Liver (tissue), 9 donors: ENCODE measurements around the gene TRIM65. TPM values are rescaled to one million over a fixed set of nuclear protein-coding genes. Genes with fewer than 3 reads are reported as not detected.

Experiments used
- DNase-seq: peaks from one replicate; pipeline ENCODE4 v3.0.0-alpha.2; 2017; ENCODE audit warnings: low spot score
- H3K27ac ChIP-seq, 2 donors: one replicate each; pipeline ENCODE4 v1.7.0; 2013; ENCODE audit warnings: inconsistent platforms in 2 of 2, low read length in 2 of 2, control low read depth in 1 of 2, low read depth in 1 of 2, mild to moderate bottlenecking in 1 of 2
- H3K27me3 ChIP-seq, 4 donors: one replicate each; pipeline versions ENCODE4 v1.6.1 to v1.7.0; 2013; ENCODE audit warnings: low read length in 3 of 4, inconsistent platforms in 1 of 4, mild to moderate bottlenecking in 1 of 4, moderate library complexity in 1 of 4; ENCODE audit not compliant: control insufficient read depth in 4 of 4, insufficient read depth in 4 of 4
- H3K36me3 ChIP-seq, 4 donors: one replicate each; pipeline versions ENCODE4 v1.6.1 to v1.7.0; 2013; ENCODE audit warnings: low read length in 3 of 4, mild to moderate bottlenecking in 3 of 4, low read depth in 1 of 4, moderate library complexity in 1 of 4; ENCODE audit not compliant: control insufficient read depth in 4 of 4, insufficient read depth in 3 of 4
- H3K4me1 ChIP-seq, 4 donors: one replicate each; pipeline versions ENCODE4 v1.6.1 to v1.7.0; 2013; ENCODE audit warnings: low read length in 3 of 4, mild to moderate bottlenecking in 3 of 4, moderate library complexity in 1 of 4; ENCODE audit not compliant: control insufficient read depth in 4 of 4, insufficient read depth in 4 of 4
- H3K4me3 ChIP-seq, 3 donors: one replicate each; pipeline versions ENCODE4 v1.6.1 to v1.7.0; 2013; ENCODE audit warnings: low read length in 3 of 3, control low read depth in 1 of 3, low read depth in 1 of 3, mild to moderate bottlenecking in 1 of 3
- H3K9ac ChIP-seq, 2 donors: one replicate each; pipeline ENCODE4 v1.7.0; 2013; ENCODE audit warnings: low read length in 2 of 2, mild to moderate bottlenecking in 2 of 2, moderate library complexity in 2 of 2, control low read depth in 1 of 2, low read depth in 1 of 2
- H3K9me3 ChIP-seq, 4 donors: one replicate each; pipeline versions ENCODE4 v1.6.1 to v1.7.0; 2013; ENCODE audit warnings: low read length in 3 of 4; ENCODE audit not compliant: control insufficient read depth in 4 of 4
- EGR1 ChIP-seq, 2 donors: IDR thresholded peaks; 2 replicates each; pipeline ENCODE4 v1.6.1; 2016 to 2018; ENCODE audit warnings: antibody characterized with exemption in 2 of 2, low read depth in 2 of 2
- HNF4G ChIP-seq: IDR thresholded peaks from 2 replicates; pipeline ENCODE4 v1.6.1; 2016; ENCODE audit warnings: antibody characterized with exemption
- JUND ChIP-seq, 2 donors: IDR thresholded peaks; 2 replicates each; pipeline ENCODE4 v1.6.1; 2016; ENCODE audit warnings: antibody characterized with exemption in 2 of 2
- NR2F2 ChIP-seq: IDR thresholded peaks from 2 replicates; pipeline ENCODE4 v1.6.1; 2016; ENCODE audit warnings: antibody characterized with exemption
- RAD21 ChIP-seq, 2 donors: IDR thresholded peaks; 2 replicates each; pipeline ENCODE4 v1.6.1; 2016; ENCODE audit warnings: antibody characterized with exemption in 2 of 2, mild to moderate bottlenecking in 2 of 2
- RXRA ChIP-seq, 2 donors: IDR thresholded peaks; 2 replicates each; pipeline ENCODE4 v1.6.1; 2017 to 2018; ENCODE audit warnings: antibody characterized with exemption in 2 of 2, mild to moderate bottlenecking in 1 of 2
- YY1 ChIP-seq: IDR thresholded peaks from 2 replicates; pipeline ENCODE4 v1.6.1; 2016; ENCODE audit warnings: antibody characterized with exemption, mild to moderate bottlenecking
- WGBS: extraction: QIAGEN DNeasy Blood & Tissue Kit; methylation state at CpG from one replicate; pipeline ENCODE4 v1.1.7; 2013; 5-methylcytosine and 5-hydroxymethylcytosine counted together
- polyA plus RNA-seq, 2 donors: library from polyadenylated mRNA; stranded (reverse) in 1 of 2; unstranded in 1 of 2; fragments of 200-250 nt in 1 of 2; fragments of >200 nt in 1 of 2; fragmentation: Nextera tagmentation in 1 of 2; extraction: Ambion mirVana in 1 of 2; gene quantifications; one replicate each; pipeline versions ENCODE4 v1.2.1 to v1.2.3, GENCODE V29; 2013 to 2015
- total RNA-seq, 2 donors: library from RNA; depleted of rRNA; stranded (reverse); fragments of >200 nt; gene quantifications; one replicate each; pipeline ENCODE4 v1.2.3, GENCODE V29; 2014
- TF ChIP-seq, protein P1 (sequence below): IDR thresholded peaks from 2 replicates; pipeline ENCODE4 v1.6.1; 2016; ENCODE audit warnings: antibody characterized with exemption, mild to moderate bottlenecking
- donor health status: healthy.
- donor health status: healthy.
- donor health status: healthy.
- donor health status: healthy.
- donor health status: healthy.

Gene TRIM65
- total and polyA plus RNA-seq, 4 donors = 1.5 to 8.6 (median 6.5) TPM

DNA sequence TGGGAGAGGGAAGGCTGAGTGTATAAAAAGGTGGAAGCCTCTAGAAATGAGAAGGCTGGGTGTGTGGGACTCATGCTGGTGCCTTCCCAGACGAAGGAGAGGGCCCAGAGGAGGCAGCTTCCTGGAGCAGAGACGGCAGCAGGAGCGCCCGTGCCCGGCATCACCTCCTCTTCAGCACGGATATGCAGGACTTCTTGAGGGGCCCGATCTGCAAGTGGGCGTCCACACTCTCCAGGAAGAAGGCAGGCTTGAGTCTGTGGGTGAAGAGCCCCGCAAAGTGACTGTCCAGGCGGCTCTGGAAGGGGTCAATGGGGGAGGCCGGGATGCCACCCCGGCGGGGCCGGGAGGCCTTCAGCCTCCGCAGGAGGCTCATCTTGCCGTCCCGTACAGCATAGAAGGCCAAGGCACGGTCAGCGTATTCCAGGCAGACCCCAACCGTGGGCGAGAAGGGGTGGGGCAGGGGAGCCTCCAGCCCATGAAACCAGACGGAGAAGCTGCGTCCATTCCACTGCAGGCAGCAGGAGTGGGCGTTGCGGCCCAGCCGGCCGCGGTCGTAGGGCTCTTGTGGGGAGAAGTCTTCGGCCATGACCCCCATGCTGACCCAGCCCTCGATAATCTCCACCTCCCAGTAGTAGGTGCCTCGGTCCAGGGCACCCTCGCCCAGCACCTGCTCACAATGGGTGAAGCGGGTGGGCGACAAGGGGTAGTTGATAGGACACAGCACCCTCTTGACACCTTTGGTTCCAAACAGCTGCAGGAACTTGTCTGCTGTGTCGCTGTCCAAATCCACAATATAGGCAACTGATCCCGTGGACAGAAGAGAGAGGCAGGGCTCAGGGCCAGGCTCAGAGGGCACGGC is 22.2 kb downstream of the TRIM65 start:
- Histone ChIP-seq H3K27me3 (no peaks in the 10 kb centered on the region), H3K36me3 (peaks cover 0 to 7% (median 3%) of the 10 kb centered on the region in 4 donors), H3K4me1 (peaks cover 12 to 39% (median 23%) of the 10 kb centered on the region in 4 donors), H3K27ac (peak overlapping the region in 1 of 2 donors; percentile 95), H3K9ac (no peak overlapping the region), H3K9me3 (no peaks in the 10 kb centered on the region), H3K4me3 (no peak overlapping the region)
- no peak for DNase-seq
- 94% methylated on average over 38 of the region's 38 CpGs for WGBS
- TF ChIP-seq, protein P1, sequence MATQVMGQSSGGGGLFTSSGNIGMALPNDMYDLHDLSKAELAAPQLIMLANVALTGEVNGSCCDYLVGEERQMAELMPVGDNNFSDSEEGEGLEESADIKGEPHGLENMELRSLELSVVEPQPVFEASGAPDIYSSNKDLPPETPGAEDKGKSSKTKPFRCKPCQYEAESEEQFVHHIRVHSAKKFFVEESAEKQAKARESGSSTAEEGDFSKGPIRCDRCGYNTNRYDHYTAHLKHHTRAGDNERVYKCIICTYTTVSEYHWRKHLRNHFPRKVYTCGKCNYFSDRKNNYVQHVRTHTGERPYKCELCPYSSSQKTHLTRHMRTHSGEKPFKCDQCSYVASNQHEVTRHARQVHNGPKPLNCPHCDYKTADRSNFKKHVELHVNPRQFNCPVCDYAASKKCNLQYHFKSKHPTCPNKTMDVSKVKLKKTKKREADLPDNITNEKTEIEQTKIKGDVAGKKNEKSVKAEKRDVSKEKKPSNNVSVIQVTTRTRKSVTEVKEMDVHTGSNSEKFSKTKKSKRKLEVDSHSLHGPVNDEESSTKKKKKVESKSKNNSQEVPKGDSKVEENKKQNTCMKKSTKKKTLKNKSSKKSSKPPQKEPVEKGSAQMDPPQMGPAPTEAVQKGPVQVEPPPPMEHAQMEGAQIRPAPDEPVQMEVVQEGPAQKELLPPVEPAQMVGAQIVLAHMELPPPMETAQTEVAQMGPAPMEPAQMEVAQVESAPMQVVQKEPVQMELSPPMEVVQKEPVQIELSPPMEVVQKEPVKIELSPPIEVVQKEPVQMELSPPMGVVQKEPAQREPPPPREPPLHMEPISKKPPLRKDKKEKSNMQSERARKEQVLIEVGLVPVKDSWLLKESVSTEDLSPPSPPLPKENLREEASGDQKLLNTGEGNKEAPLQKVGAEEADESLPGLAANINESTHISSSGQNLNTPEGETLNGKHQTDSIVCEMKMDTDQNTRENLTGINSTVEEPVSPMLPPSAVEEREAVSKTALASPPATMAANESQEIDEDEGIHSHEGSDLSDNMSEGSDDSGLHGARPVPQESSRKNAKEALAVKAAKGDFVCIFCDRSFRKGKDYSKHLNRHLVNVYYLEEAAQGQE = no peak
- no peak for TF ChIP-seq RXRA (IDR thresholded peaks at IDR 0.05)
- no peak for TF ChIP-seq RAD21 (IDR thresholded peaks at IDR 0.05)
- TF ChIP-seq HNF4G = no peak
- no peak for TF ChIP-seq NR2F2
- no peak for TF ChIP-seq JUND (IDR thresholded peaks at IDR 0.05)
- no peak for TF ChIP-seq YY1

DNA sequence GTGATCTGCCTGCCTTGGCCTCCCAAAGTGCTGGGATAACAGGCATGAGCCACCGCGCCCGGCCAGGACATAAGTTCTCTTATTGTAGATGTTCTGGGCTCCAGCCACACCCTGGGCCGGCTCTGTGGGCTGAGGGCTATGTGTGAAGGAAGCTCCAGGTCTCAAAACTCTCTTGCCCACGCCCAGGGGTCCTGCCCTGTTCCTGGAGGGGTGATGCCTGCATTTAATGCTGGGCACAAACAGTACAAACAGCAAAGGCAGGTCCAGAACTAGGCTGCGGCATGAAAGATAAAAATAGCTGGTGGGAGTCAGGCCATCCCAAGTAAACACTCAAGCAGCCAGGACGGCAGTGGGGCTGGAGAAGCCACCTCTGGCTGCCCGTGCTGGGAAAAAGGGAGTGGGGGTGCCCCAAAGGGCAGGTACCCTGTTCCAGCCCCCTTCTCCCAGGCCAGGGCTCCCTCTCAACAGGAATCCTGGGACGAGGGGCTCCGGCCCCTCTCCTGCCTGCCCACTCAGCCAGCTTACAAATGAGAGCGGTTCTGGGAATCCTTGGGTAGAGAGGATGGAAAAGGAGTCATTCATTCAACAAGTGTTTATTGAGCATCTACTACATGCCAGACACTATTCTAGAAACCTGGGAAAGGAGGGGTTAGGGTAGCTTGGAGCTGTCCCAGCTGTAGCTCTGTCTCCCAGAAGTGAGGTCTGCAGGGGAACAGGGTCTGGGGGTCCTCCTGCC is 23.0 kb downstream of the TRIM65 start:
- WGBS = 85% methylated on average over 11 of the region's 11 CpGs
- no peaks in the 10 kb centered on the region for H3K27me3 ChIP-seq

More for the DNA sequence above, 23.0 kb downstream of the TRIM65 start:
- no peaks in the 10 kb centered on the region for H3K9me3 ChIP-seq
- H3K27ac ChIP-seq = no peak overlapping the region
- H3K9ac ChIP-seq = no peak overlapping the region
- peaks cover 0 to 7% (median 3%) of the 10 kb centered on the region in 4 donors for H3K36me3 ChIP-seq
- no peak for DNase-seq
- H3K4me3 ChIP-seq = no peak overlapping the region
- peaks cover 12 to 37% (median 23%) of the 10 kb centered on the region in 4 donors for H3K4me1 ChIP-seq
- no peak for TF ChIP-seq EGR1 (IDR thresholded peaks at IDR 0.05; ENCODE audit: low read depth in 2 of 2)
- TF ChIP-seq, protein P1 = no peak
